ENCODE measurements around the gene NRROS.

- TF ChIP-seq ZNF565 (CRISPR knock-in tag; conservative IDR thresholded peaks at IDR 0.05; ENCODE audit: low read depth): no peak
- TF ChIP-seq TCF4 (CRISPR knock-in tag; IDR thresholded peaks at IDR 0.05; ENCODE audit: borderline replicate concordance): no peak
- no peak for TF ChIP-seq PATZ1 (CRISPR knock-in tag; IDR thresholded peaks at IDR 0.05; ENCODE audit: borderline replicate concordance)
- no peak for TF ChIP-seq ZFP3 (CRISPR knock-in tag; IDR thresholded peaks at IDR 0.05)
- TF ChIP-seq CSRNP3 (CRISPR knock-in tag; IDR thresholded peaks at IDR 0.05): no peak
- TF ChIP-seq ISL1 (CRISPR knock-in tag; IDR thresholded peaks at IDR 0.05): no peak
These were observed 20.3 kb upstream of the NRROS start for GRCh38 chr3:196619223-196619622.

Measured in SK-N-SH treated with all-trans-retinoic acid at 6 μM for 48 hours (cell line).